Gastroesophageal sphincter (tissue), 4 donors: Measurements from ENCODE around the gene WNT3A. TPM values are rescaled to one million over a fixed set of nuclear protein-coding genes. Genes with fewer than 3 reads are reported as not detected.

Experiments
- ATAC-seq: fragments of 150-250 bp; one replicate; pipeline ENCODE4 v1.9.1; 2016; ENCODE audit warnings: mild to moderate bottlenecking, moderate library complexity
- H3K27ac ChIP-seq, 4 donors: fragments of 200-600 bp; sonication (generic) in 3 of 4; 1 replicate in 3 of 4; 2 replicates in 1 of 4; pipeline ENCODE4 v1.5.1; 2016 to 2019
- H3K27me3 ChIP-seq: fragments of 200-600 bp; sonication (generic); one replicate; pipeline ENCODE4 v1.5.1; 2019
- H3K36me3 ChIP-seq, 2 donors: fragments of 200-600 bp; sonication (generic); one replicate each; pipeline ENCODE4 v1.5.1; 2019; ENCODE audit warnings: control low read depth in 1 of 2
- H3K4me1 ChIP-seq, 3 donors: fragments of 200-600 bp; sonication (generic); 1 replicate in 2 of 3; 2 replicates in 1 of 3; pipeline ENCODE4 v1.5.1; 2016 to 2019; ENCODE audit warnings: control low read depth in 2 of 3
- H3K4me3 ChIP-seq, 2 donors: fragments of 200-600 bp; sonication (generic); one replicate each; pipeline ENCODE4 v1.5.1; 2019; ENCODE audit warnings: mild to moderate bottlenecking in 1 of 2, moderate library complexity in 1 of 2
- H3K9me3 ChIP-seq, 3 donors: fragments of 200-600 bp; sonication (generic); one replicate each; pipeline ENCODE4 v1.5.1; 2017 to 2019; ENCODE audit warnings: control low read depth in 2 of 3
- EP300 ChIP-seq: sonication (generic); formaldehyde crosslinking; IDR thresholded peaks from one replicate; pipeline ENCODE4 v1.6.1; 2017; ENCODE audit warnings: antibody characterized with exemption, mild to moderate bottlenecking
- POLR2A ChIP-seq, 2 donors: fragments of 450-650 bp; IDR thresholded peaks; one replicate each; pipeline ENCODE4 v1.6.1; 2017; ENCODE audit warnings: antibody characterized with exemption in 2 of 2, mild to moderate bottlenecking in 2 of 2, moderate library complexity in 1 of 2
- POLR2AphosphoS5 ChIP-seq: sonication (generic); formaldehyde crosslinking; IDR thresholded peaks from one replicate; pipeline ENCODE4 v1.6.1; 2017; ENCODE audit warnings: antibody characterized with exemption
- WGBS, 2 donors: methylation state at CpG; one replicate each; pipeline ENCODE4 v1.1.5; 2018; ENCODE audit warnings: low coverage in 1 of 2; 5-methylcytosine and 5-hydroxymethylcytosine counted together
- total RNA-seq, 4 donors: library from RNA; depleted of rRNA; stranded (reverse); fragments of >200 nt; gene quantifications; one replicate each; pipeline ENCODE4 v1.1.0, GENCODE V29; 2016
- TF ChIP-seq, protein P1 (sequence below), 4 experiments: fragments of 200-600 bp in 2 of 4; fragments of 450-650 bp in 2 of 4; sonication (generic) in 1 of 4; IDR thresholded peaks; one replicate each; pipeline ENCODE4 v1.5.1; 2017 to 2019; ENCODE audit warnings: antibody characterized with exemption in 4 of 4, mild to moderate bottlenecking in 2 of 4, moderate library complexity in 2 of 4

The WNT3A gene
- total RNA-seq, 4 donors from 2014 or later = not detected

- peaks cover 0 to 86% (median 65%) of the 10 kb centered on the region in 3 donors for H3K4me1 ChIP-seq
- no peak for TF ChIP-seq POLR2AphosphoS5
- no peak for TF ChIP-seq POLR2A (IDR thresholded peaks at IDR 0.05)
- TF ChIP-seq, protein P1, sequence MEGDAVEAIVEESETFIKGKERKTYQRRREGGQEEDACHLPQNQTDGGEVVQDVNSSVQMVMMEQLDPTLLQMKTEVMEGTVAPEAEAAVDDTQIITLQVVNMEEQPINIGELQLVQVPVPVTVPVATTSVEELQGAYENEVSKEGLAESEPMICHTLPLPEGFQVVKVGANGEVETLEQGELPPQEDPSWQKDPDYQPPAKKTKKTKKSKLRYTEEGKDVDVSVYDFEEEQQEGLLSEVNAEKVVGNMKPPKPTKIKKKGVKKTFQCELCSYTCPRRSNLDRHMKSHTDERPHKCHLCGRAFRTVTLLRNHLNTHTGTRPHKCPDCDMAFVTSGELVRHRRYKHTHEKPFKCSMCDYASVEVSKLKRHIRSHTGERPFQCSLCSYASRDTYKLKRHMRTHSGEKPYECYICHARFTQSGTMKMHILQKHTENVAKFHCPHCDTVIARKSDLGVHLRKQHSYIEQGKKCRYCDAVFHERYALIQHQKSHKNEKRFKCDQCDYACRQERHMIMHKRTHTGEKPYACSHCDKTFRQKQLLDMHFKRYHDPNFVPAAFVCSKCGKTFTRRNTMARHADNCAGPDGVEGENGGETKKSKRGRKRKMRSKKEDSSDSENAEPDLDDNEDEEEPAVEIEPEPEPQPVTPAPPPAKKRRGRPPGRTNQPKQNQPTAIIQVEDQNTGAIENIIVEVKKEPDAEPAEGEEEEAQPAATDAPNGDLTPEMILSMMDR (IDR thresholded peaks at IDR 0.05) = no peak
- TF ChIP-seq EP300 = no peak
- no peak for ATAC-seq
These were observed 83.8 kb downstream of the WNT3A start for GRCh38 chr1:228090613-228091081.

DNA sequence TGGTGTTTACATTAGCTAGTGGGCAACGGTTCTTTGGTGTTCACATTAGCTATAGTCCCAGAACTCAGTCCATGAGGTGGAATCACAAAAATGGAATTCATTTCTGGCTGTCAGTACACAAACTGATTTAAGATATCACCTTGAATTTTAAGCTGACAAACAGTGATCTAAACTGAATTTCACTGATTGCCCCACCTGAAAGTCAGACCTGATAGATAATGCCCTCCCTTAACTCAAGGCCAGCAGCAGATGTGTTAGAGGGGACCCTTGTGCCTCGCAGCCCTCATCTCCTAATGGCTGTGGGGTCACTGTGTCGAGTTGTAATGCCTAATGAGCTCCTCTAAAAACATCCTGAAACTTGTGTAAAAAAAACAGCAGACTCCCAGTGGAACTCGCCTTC is 84.3 kb downstream of the WNT3A start:
- H3K4me1 ChIP-seq = peaks cover 0 to 86% (median 62%) of the 10 kb centered on the region in 3 donors
- peaks cover 0 to 15% (median 0%) of the 10 kb centered on the region in 3 donors for H3K9me3 ChIP-seq
- H3K27me3 ChIP-seq = no peaks in the 10 kb centered on the region
- WGBS, 2 donors = 55 to 62% methylated on average over 4 of the region's 4 CpGs
- no peak for ATAC-seq
- TF ChIP-seq POLR2AphosphoS5 = no peak
- no peak for TF ChIP-seq POLR2A (IDR thresholded peaks at IDR 0.05)
- no peak for TF ChIP-seq EP300
- TF ChIP-seq, protein P1 (IDR thresholded peaks at IDR 0.05) = no peak
- H3K4me3 ChIP-seq = no peak overlapping the region
- H3K27ac ChIP-seq = no peak overlapping the region
- peaks cover 0 to 31% of the 10 kb centered on the region in 2 donors for H3K36me3 ChIP-seq

More at GRCh38 chr1:228090613-228091081, 83.8 kb downstream of the WNT3A start:
- Histone ChIP-seq H3K4me3 (no peak overlapping the region), H3K27me3 (no peaks in the 10 kb centered on the region), H3K27ac (peak overlapping the region in 1 of 4 donors; percentile 13), H3K9me3 (peaks cover 0 to 15% (median 0%) of the 10 kb centered on the region in 3 donors), H3K36me3 (peaks cover 0 to 27% of the 10 kb centered on the region in 2 donors)
- 0% methylated on average over 1 of the region's 2 CpGs for WGBS, 2 donors

GRCh38 chr1:228092342-228093049 is 85.7 kb downstream of the WNT3A start:
- TF ChIP-seq EP300 (no peak), POLR2A (IDR thresholded peaks at IDR 0.05) (no peak), POLR2AphosphoS5 (no peak)
- TF ChIP-seq, protein P1 (IDR thresholded peaks at IDR 0.05) = no peak
- ATAC-seq = no peak
- peaks cover 0 to 45% of the 10 kb centered on the region in 2 donors for H3K36me3 ChIP-seq
- H3K27ac ChIP-seq = no peak overlapping the region
- no peaks in the 10 kb centered on the region for H3K27me3 ChIP-seq
- peaks cover 0 to 86% (median 52%) of the 10 kb centered on the region in 3 donors for H3K4me1 ChIP-seq
- 82 to 96% methylated on average over 4 to 5 of the region's 11 CpGs for WGBS, 2 donors
- H3K9me3 ChIP-seq = peaks cover 0 to 15% (median 0%) of the 10 kb centered on the region in 3 donors
- H3K4me3 ChIP-seq = no peak overlapping the region

GRCh38 chr1:228093050-228093906 is 86.5 kb downstream of the WNT3A start:
- no peak for ATAC-seq
- Histone ChIP-seq H3K36me3 (peaks cover 0 to 53% of the 10 kb centered on the region in 2 donors), H3K9me3 (peaks cover 0 to 15% (median 0%) of the 10 kb centered on the region in 3 donors), H3K4me3 (no peak overlapping the region), H3K27me3 (no peaks in the 10 kb centered on the region), H3K4me1 (peaks cover 0 to 79% (median 44%) of the 10 kb centered on the region in 3 donors), H3K27ac (no peak overlapping the region)
- 96 to 98% methylated on average over 6 to 7 of the region's 20 CpGs for WGBS, 2 donors
- TF ChIP-seq EP300 = no peak
- no peak for TF ChIP-seq POLR2A (IDR thresholded peaks at IDR 0.05)
- TF ChIP-seq POLR2AphosphoS5 = no peak
- TF ChIP-seq, protein P1 (IDR thresholded peaks at IDR 0.05) = no peak
